Neural progenitor cell (in vitro differentiated cells): Measurements from ENCODE around the gene SOCS2.

Source experiments
- CTCF ChIP-seq: fragments of 200-600 bp; sonication (generic); IDR thresholded peaks from 2 replicates; pipeline ENCODE4 v1.5.1; 2017; ENCODE audit warnings: antibody characterized with exemption, mild to moderate bottlenecking
- EZH2 ChIP-seq: fragments of 200-600 bp; sonication (generic); IDR thresholded peaks from 2 replicates; pipeline ENCODE4 v1.6.1; 2017; ENCODE audit warnings: antibody characterized with exemption, mild to moderate bottlenecking, moderate library complexity
- EZH2phosphoT487 ChIP-seq: fragments of 200-600 bp; sonication (generic); IDR thresholded peaks from 2 replicates; pipeline ENCODE4 v1.6.1; 2017; ENCODE audit warnings: antibody characterized with exemption

- TF ChIP-seq CTCF, result no peak
- TF ChIP-seq EZH2phosphoT487, result peak; percentile 13
- no peak for TF ChIP-seq EZH2
Observed at GRCh38 chr12:93571925-93572711, at the start of gene SOCS2.
